Epithelial cell of prostate (primary cell): ENCODE measurements around the gene PDE6B.
"Not testable (repeated sequence)": the region's sequence is repeated elsewhere in the genome, so short reads cannot be mapped to it uniquely, and the experiment has no call there.

Source experiments
- DNase-seq: peaks from one replicate; pipeline ENCODE4 v3.0.0-alpha.2; 2011; ENCODE audit warnings: low read depth, low spot score
- H3K27ac ChIP-seq: fragments of 450-650 bp; 2 replicates; pipeline ENCODE4 v1.5.1; 2017; ENCODE audit warnings: mild to moderate bottlenecking

The PDE6B gene

DNA sequence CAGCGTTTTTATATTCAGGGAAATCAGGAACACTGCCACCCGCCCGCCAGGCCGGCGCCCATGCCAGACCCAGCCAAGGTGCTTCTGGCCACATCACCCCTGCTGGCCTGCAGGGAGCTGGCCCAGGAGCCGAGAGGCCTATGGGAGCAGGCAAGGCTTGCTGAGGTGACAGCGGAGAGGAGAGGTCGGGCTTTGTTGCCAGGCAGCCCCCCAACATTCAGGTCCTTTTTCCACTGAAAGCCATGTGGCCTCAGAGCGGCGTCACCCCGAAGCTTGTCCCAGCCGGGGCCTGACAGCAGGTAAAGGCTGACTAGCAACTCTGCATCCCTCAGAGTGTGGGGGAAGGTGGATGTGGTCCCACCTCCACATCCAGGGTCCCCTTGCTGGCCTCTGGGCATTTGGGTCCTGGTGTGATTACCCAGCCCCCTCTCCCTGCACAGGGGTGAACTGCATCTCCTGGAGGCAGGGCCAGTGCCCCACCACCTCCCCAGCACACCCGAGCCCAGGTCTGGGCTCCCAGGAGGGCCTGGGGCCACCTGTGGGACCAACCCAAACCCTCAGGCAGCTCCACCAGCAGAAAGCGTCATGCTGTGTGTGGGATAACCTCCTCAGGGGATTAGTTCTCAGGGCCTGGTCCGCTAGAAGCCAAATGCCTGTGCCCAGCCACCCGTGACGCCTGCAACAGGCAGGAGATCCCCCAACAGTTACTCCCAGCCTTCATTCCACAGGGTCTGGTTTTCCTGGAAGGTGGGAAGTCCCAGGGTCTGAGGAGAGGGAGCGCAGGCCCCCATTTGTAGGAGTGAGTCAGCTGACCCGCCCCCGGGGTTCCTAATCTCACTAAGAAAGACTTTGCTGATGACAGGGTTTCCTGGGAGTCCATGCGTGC lies at the start of gene PDE6B:
Gene PDE6B (plus strand): TSS at position 869 of the 886 bp plus-strand sequence. CDS start 54 bp downstream, outside the sequence.
- DNase-seq: no peak
- H3K27ac ChIP-seq: no peak within 1 kb of the TSS

DNA sequence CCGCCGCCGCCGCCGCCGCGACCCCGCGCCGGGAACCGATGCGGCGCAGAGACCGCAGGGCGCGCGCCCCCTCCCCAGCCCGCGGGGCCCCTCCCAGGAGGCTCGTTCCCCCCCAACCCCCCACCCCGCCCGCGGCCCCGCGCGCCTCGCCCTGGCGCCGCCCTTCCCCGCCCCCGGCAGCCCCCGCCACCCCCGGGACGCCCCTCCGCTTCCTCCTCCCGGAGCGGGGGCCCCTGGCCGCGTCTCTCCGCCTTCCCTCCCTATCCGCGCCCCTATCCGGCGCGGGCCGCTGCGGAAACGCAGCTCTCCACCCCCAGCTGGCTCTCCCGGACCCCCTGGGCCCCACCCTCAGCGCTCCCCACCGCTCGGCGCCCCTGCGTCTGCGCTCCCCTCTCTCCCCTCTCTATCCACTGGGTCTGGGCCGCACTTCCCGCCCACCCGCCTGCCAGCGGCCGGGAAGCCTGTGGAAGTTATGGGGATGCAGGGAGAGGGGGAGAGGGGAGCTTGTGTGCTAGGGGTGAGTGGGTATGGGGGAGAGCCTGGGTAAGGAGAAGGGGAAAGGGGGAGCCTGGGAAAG lies 49.0 kb upstream of the PDE6B start, which contains the start of gene TMEM271:
Gene TMEM271 (minus strand): TSS at position 51 of the 577 bp plus-strand sequence. CDS start 233 bp downstream, outside the sequence.
- no peak within 1 kb of the TSS for H3K27ac ChIP-seq
- DNase-seq: no peak

DNA sequence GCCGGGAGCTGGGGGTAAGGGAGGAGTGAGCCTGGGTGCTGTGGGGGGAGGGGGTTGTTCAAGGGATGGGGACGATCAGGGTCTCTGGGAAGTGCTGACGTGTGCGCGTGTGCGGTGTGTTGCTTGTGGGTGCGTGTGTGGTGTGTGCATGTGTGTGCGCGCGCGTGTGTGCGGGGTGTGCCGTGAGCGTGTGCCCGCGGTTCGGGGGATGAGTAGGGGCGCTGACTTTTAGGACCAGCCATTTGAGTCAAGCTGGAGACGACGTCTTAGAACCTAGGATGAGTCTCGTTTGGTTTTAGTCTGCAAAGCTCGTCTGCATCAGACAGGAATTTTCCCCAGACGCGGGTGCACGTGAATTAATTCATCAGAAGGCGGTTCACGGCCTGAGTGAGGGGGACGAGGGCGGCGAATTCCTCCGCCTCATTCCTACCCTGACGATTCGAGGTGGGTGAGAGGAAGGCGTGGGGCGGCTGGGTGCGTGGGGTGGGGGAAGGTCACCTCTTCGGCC lies 48.3 kb upstream of the PDE6B start:
- no peak for DNase-seq
- no peak overlapping the region for H3K27ac ChIP-seq

DNA sequence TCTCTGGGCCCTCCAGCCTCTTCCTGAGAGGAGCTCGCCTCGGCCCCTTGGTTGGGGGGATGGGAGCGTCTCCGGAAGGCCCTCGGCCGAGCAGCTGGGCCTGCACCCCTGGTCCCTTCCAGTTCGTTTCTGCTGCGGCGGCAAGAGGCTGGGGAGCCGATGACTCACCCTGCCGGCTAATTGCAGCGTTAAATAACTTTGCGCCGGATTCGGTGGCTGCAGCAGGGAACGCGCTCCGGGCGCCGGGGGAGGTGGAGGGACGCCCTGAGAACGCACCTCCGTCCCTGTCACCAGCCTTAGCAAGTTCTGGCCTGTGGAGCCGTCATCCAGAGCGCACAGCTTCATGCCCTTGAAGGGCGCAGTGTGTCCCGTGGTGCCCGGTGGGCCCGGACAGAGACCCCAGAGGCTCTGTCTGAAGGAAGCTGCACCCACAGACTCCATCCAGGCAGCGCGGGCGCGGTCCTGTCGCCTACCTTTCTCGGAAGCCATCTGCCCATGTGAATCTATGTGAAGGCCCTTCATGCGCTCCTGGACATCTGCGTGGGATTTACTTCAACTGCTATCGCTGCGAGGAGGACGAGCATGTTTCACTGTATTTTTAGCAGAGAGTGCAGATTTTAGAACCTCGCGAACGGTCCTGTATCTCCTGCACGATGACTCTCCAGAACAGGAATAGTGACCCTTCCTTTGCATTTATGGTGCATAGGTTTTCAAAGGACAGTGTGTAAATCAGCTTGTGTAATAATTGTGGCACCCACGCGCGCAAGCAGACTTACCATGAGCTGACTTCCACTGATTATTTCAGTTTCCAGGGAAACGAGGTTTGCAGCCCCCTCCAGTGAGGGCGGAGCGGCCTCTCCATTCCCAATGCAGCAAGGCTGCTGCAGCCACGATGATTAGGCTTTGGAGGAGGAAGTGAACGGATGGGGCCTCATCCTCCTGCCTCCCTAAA lies 47.6 kb upstream of the PDE6B start:
- no peak overlapping the region for H3K27ac ChIP-seq
- no peak for DNase-seq

GRCh38 chr4:578451-579443 lies 46.6 kb upstream of the PDE6B start:
- no peak for DNase-seq
- no peak overlapping the region for H3K27ac ChIP-seq

GRCh38 chr4:579543-580175 lies 45.7 kb upstream of the PDE6B start:
- H3K27ac ChIP-seq: no peak overlapping the region
- no peak for DNase-seq

GRCh38 chr4:581181-581580 lies 44.2 kb upstream of the PDE6B start:
- no peak for DNase-seq
- H3K27ac ChIP-seq: no peak overlapping the region

- no peak for DNase-seq
- H3K27ac ChIP-seq: no peak overlapping the region
Observed at GRCh38 chr4:581753-582361, 43.5 kb upstream of the PDE6B start.

DNA sequence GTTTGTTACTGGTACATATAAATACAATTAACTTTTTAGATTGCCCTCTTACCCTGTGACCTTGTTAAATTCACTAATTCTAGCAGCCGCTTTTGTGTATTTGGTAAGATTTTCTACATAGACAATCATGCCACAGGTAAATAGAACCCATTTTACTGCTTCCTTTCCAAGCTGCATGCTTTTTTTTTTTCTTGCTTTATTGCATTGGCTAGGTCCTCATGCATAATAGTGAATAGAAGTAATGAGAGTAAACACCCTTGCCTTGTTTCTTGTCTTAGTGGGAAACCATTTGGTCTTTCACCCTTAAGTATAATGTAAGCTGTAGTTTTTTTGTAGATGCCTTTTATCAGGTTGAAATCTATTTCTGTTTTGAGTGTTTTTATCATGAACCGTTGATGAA lies 41.6 kb upstream of the PDE6B start:
- H3K27ac ChIP-seq: no peak overlapping the region
- DNase-seq: no peak

DNA sequence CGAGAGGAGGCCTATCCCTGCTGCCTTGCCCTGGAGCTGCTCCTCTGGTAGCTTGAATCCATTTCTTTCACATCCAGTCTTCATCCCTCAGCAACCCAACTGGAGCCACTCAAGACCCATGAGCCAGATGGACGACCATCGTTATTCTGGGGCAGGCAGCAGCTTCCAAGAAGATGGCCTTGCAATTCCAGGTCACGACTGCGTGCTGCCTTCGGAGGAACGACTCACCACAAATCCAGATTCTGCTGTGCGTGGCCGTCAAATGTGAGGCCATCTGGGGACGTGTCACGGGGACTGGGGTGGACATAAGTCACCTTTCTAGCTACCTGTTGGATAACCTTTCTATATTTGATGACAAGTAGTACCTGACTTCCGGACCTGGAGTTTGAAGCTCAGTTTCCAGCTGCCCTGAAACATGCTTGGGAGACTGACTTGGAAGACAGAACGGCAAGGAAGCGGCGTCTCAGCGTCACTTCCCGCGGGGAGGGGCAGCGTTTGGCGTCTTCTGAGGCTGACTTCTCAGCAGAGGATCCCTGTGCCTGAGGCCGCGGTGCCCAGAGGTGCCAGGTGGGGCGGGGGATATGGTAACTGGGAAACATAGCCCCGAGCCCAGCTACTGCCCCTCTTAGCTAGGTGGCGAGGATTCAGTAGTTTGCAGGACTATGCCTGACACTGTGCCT lies 37.6 kb upstream of the PDE6B start:
- no peak for DNase-seq
- H3K27ac ChIP-seq: no peak overlapping the region

- H3K27ac ChIP-seq: no peak overlapping the region
Observed at GRCh38 chr4:588351-588849, 37.0 kb upstream of the PDE6B start.

GRCh38 chr4:589219-589963 lies 36.0 kb upstream of the PDE6B start:
- no peak overlapping the region for H3K27ac ChIP-seq
- no peak for DNase-seq

More at GRCh38 chr4:588351-588849, 37.0 kb upstream of the PDE6B start:
- no peak for DNase-seq

- no peak for DNase-seq
- H3K27ac ChIP-seq: no peak overlapping the region
Observed at GRCh38 chr4:590313-590841, 35.0 kb upstream of the PDE6B start.

DNA sequence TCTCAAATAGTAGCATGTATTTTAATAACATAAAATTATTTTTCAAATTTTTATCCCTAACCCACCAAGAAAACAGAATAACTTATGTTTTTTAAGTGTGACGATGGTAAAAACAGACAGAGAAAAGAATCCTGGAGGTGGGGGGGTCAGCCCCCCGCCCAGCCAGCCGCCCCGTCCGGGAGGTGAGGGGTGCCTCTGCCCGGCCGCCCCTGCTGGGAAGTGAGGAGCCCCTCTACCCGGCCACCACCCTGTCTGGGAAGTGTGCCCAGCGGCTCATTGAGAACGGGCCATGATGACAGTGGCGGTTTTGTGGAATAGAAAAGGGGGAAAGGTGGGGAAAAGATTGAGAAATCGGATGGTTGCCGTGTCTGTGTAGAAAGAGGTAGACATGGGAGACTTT lies 33.2 kb upstream of the PDE6B start:
- not testable (repeated sequence) for DNase-seq, H3K27ac ChIP-seq

GRCh38 chr4:592825-593520 lies 32.4 kb upstream of the PDE6B start:
- no peak overlapping the region for H3K27ac ChIP-seq

GRCh38 chr4:598925-599324 lies 26.4 kb upstream of the PDE6B start:
- no peak overlapping the region for H3K27ac ChIP-seq
- DNase-seq: no peak

More at GRCh38 chr4:592825-593520, 32.4 kb upstream of the PDE6B start:
- no peak for DNase-seq
